Activated CD4-positive, alpha-beta T cell treated with anti-CD3 and anti-CD28 coated beads for 4 hours (primary cell): ENCODE data around the gene HABP4.
A peak's percentile ranks its signal among the peaks of the same experiment; 100 is the strongest.

ENCODE experiments used
- DNase-seq, 2 donors: peaks; one replicate each; pipeline ENCODE4 v3.0.0-alpha.2; 2020

HABP4 gene

GRCh38 chr9:96436063-96436455 lies 13.9 kb upstream of the HABP4 start:
- no peak for DNase-seq

GRCh38 chr9:96436456-96437126 lies 13.4 kb upstream of the HABP4 start:
- DNase-seq: no peak

GRCh38 chr9:96437454-96437853 lies 12.5 kb upstream of the HABP4 start:
- no peak for DNase-seq

- DNase-seq: no peak
Observed at GRCh38 chr9:96440671-96441199, 9.2 kb upstream of the HABP4 start.

- peak in 1 of 2 donors; percentile 13 for DNase-seq
Observed at GRCh38 chr9:96441798-96442445, 8.0 kb upstream of the HABP4 start.

- DNase-seq: no peak
Observed at GRCh38 chr9:96442491-96442890, 7.5 kb upstream of the HABP4 start.

- DNase-seq: no peak
Observed at GRCh38 chr9:96447406-96447805, 2.6 kb upstream of the HABP4 start.

GRCh38 chr9:96448546-96449170 lies 1.3 kb upstream of the HABP4 start:
- DNase-seq: no peak

- DNase-seq: no peak
Observed at GRCh38 chr9:96449523-96449844, 485 bp upstream of the HABP4 start.

- peak; percentile 39 to 40 for DNase-seq
Observed at GRCh38 chr9:96450613-96451528, 902 bp downstream of the HABP4 start.

GRCh38 chr9:96453625-96454024 lies 3.7 kb downstream of the HABP4 start:
- DNase-seq: no peak

- no peak for DNase-seq
Observed at GRCh38 chr9:96457266-96457665, 7.3 kb downstream of the HABP4 start.

- no peak for DNase-seq
Observed at GRCh38 chr9:96458226-96458625, 8.3 kb downstream of the HABP4 start.

GRCh38 chr9:96459268-96460007 lies 9.5 kb downstream of the HABP4 start:
- DNase-seq: no peak

- DNase-seq: no peak
Observed at GRCh38 chr9:96460470-96460869, 10.5 kb downstream of the HABP4 start.

- no peak for DNase-seq
Observed at GRCh38 chr9:96460882-96461281, 10.9 kb downstream of the HABP4 start.

GRCh38 chr9:96461336-96461735 lies 11.4 kb downstream of the HABP4 start:
- DNase-seq: no peak

GRCh38 chr9:96462541-96462940 lies 12.6 kb downstream of the HABP4 start:
- DNase-seq: no peak

- no peak for DNase-seq
Observed at GRCh38 chr9:96464426-96464825, 14.5 kb downstream of the HABP4 start.

- DNase-seq: no peak
Observed at GRCh38 chr9:96467784-96468183, 17.8 kb downstream of the HABP4 start.

GRCh38 chr9:96476013-96476412 lies 26.0 kb downstream of the HABP4 start:
- DNase-seq: no peak

- no peak for DNase-seq
Observed at GRCh38 chr9:96476591-96476990, 26.6 kb downstream of the HABP4 start.
